GM15510 (cell line): ENCODE data around the gene TMEM63B.

Source experiments
- POLR2A ChIP-seq: IDR thresholded peaks from 3 replicates; pipeline ENCODE4 v1.6.1; 2011; ENCODE audit warnings: borderline replicate concordance; ENCODE audit not compliant: insufficient read length; ENCODE audit errors: extremely low read depth

The TMEM63B gene

DNA sequence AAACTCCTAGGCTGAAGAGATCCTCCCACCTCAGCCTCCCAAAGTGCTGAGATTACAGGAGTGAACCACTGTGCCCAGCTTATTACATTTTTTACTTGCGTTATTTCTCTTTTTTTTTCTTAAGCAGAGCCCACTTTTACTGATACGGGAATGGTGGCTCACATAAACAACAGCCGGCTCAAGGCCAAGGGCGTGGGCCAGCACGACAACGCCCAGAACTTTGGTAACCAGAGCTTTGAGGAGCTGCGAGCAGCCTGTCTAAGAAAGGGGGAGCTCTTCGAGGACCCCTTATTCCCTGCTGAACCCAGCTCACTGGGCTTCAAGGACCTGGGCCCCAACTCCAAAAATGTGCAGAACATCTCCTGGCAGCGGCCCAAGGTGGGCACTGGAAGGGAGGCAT, 41.8 kb downstream of the TMEM63B start:
- TF ChIP-seq POLR2A: no peak

DNA sequence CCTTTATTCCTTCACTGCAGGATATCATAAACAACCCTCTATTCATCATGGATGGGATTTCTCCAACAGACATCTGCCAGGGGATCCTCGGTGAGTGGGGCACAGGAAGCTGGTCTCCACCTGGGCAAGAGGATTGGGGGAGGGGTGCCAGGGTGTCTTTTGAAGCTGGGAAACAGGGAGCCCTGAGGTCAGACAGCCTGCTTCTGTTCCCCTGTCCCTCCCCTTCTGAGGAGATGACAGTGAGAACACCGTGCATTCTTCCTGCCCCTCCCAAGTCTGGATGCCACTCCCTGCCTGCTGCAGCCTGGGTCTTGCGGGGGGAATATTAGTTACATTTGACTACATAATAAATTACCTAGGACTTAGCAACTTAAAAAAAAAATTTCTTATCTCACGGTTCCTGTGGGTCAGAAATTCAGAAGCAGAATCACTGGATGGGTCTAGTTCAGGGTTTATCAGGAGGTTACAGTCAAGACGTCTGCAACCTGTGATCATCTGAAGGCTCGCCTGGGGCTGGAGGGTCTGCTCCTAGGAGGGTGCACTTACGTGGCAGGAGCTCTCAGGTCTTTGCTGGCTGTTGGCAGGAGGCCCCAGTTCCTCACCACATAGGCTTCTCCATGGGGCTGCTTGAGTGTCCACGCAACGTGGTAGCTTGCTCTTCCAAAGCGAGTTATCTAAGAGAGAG, 42.7 kb downstream of the TMEM63B start:
- TF ChIP-seq POLR2A: no peak

DNA sequence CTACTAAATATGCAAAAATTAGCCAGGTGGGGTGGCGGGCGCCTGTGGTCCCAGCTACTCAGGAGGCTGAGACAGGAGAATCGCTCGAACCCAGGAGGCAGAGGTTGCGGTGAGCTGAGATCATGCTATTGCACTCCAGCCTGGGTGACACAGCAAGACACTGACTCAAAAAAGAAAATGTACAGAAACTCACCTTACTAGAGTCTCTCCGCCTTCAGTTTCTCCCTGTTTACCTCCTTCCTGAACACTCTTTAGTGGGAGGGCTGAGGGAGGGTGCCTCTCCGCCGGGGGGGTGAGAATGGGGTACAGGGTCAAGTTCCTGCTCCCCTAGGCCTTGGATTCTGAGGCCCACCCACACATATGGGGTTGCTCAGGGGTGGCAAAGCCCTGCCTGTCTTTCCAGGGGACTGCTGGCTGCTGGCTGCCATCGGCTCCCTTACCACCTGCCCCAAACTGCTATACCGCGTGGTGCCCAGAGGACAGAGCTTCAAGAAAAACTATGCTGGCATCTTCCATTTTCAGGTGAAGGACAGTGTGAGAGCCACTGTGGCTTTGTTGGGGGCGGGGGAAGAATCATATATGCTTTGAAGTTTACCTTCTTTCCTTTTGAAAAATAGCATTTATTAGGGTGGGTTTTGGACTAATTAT, 44.7 kb downstream of the TMEM63B start:
- TF ChIP-seq POLR2A: no peak

DNA sequence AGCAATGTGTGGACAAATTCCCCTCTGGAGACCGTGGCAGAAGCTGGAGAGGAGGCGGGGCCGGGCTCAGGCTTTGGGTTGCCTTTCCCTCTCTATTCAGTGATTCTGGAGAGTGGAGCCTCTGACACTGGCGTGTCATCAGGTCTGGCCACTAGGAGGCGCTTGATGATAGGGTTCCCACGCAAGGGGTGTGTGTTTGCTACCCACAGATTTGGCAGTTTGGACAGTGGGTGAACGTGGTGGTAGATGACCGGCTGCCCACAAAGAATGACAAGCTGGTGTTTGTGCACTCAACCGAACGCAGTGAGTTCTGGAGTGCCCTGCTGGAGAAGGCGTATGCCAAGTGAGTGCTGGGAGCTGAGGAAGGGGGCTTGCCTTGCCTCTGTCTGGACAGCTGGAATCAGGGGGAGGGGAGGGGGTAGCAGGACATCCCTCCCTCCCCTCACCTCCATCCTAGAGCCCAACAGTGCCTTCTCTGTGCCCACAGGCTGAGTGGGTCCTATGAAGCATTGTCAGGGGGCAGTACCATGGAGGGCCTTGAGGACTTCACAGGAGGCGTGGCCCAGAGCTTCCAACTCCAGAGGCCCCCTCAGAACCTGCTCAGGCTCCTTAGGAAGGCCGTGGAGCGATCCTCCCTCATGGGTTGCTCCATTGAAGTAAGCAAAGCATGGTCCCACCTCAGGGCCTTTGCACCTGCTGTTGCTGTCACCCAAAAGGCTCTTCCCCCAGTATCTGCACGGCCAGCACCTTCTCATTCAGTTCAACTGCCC, 45.6 kb downstream of the TMEM63B start:
- TF ChIP-seq POLR2A: no peak

DNA sequence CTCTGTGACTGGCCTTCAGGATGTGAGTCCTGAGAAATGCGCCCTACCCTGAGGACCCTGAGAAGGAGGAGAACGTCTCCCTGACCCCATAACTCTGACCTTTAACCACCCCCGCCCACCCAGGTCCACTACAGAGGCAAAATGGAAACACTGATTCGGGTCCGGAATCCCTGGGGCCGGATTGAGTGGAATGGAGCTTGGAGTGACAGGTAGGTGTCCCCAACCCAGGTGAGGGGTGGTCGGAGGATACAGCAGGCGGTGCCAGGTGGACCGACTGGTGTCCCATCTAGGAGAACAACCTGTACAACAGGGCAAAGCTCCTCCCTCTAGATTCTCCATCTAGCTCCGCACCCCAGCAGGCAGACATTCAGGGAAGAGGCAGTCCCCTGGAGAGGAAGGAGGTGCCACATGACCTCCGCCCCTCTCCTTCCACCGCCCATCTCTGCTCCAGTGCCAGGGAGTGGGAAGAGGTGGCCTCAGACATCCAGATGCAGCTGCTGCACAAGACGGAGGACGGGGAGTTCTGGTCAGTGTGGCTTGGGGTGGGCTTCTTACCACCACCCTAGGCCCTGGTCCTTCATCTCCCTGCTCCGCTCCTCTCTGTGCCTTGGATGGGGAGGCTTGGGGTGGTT, 48.9 kb downstream of the TMEM63B start:
- no peak for TF ChIP-seq POLR2A

DNA sequence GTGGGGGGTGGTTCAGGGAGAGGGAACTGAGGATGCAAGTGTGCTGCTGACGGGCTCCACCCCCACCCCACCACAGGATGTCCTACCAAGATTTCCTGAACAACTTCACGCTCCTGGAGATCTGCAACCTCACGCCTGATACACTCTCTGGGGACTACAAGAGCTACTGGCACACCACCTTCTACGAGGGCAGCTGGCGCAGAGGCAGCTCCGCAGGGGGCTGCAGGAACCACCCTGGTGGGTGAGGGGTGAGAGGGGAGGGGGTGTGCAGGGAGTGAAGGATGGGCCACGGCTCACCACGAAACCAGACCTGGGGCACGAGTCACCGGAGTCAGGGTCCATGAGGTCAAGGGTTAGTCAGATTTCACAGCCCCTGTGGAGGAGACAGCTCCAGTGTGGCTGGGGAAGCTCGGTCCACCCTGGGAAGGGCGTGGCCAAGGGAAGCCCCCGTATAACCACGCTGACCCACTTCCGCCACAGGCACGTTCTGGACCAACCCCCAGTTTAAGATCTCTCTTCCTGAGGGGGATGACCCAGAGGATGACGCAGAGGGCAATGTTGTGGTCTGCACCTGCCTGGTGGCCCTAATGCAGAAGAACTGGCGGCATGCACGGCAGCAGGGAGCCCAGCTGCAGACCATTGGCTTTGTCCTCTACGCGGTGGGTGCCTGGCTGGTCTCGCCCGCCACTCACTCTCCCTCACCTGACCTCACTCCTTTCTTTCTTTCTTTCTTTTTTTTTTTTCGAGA, 49.6 kb downstream of the TMEM63B start:
- no peak for TF ChIP-seq POLR2A

DNA sequence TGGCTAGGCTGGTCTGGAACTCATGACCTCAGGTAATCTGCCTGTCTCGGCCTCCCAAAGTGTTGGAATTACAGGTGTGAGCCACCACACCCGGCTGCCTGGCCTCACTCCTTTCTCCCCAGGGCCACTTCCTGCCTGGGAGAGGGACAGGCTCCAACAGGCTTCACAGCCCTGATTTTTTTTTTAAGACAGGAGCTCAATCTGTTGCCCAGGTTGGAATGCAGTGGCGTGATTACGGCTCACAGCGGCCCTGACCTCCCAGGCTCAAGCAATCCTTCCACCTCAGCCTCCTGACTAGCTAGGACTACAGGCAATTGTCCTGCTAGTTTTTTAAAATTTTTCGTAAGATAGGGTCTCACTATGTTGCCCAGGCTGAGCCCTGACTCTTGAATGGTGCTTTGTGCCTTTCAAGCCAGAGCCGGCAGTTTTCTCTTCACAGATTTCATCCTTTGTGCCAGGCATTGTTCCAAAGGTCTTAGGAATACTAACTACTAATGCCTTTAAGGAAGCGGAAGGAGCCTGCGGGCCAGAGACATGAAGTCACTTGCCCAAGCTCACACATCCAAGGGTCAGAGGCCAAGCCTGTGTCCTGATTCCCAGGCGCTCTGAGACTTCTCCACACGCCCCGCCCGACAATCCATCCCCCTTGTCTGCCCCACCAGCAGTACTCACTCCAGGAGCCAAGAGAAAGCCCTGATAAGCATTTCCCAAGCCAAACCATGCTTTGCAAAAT, 50.5 kb downstream of the TMEM63B start:
- no peak for TF ChIP-seq POLR2A

DNA sequence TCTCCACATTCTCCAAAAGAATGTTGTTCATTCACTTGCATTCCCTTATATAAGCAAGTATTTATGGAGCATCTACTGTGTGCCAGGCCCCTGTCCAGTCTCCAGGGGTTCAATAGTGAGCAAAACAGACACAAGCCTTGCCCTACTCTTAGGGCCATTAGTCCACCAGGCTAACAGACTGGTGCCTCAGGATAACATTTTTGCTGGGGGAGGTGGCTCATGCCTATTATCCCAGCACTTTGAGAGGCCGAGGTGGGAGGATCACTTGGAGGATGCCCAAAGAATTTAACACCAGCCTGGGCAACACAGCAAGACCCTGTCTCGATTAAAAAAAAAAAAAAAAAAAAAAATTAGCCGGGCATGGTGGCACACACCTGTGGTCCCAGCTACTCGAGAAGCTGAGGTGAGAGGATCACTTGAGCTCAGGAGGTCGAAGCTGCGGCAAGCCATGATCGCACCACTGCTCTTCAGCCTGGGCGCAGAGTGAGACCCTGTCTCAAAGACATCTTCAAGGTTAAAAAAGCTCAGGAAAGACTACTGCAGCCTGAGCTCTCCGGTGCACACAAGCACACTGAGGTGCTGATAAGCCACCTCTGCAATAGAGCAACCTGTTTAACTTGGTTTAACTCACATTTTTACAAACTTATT, 51.2 kb downstream of the TMEM63B start:
- no peak for TF ChIP-seq POLR2A

DNA sequence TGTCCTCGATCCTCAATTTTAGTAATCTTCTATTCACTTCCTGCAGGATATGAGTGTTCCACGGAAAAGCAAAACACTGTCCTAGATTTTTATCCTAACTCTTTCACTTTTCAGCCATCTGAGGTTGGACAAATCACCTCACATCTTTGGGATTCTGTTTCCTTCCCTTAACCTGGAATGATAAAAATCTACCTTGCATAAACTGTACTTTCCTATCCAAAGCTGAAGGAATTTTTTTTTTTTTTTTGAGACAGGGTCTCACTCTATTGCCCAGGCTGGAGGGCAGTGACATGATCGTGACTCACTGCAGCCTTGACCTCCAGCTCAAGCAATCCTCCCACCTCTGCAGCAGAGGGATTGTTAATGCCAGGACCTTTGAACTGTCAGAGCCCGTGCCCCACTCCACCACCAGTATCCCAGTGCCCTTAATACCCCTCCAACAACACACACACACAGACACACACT, 51.8 kb downstream of the TMEM63B start:
- TF ChIP-seq POLR2A: no peak

DNA sequence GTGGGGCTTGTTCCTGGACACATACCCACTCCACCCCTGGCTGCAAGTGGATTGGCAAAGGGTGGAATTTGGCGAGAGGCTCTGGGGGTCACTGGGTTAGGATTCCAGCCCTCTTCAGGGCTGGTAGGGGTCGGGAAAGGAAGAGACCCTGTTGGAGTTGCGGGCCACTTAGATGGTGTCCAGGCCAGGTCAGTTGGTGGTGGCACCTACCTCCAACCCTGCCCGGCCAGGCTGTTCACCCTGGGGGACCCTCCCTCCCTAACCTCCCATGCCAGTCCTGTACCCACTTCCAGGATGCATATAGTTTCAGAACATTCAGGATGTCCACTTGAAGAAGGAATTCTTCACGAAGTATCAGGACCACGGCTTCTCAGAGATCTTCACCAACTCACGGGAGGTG, 52.3 kb downstream of the TMEM63B start:
- TF ChIP-seq POLR2A: no peak

DNA sequence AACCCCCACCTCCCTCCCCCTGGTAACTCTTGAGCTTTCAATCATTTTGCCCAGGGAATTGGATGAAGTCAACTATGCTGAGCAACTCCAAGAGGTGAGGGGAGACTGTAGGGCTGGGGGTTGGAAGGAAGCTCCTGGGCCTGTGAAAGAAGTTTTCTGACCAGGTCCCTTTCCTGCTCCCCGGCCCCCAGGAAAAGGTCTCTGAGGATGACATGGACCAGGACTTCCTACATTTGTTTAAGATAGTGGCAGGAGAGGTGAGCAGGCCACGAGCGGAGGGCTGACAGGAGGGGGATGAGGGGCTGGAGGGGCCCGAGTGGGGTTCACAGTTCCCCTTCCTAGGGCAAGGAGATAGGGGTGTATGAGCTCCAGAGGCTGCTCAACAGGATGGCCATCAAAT, 53.1 kb downstream of the TMEM63B start:
- TF ChIP-seq POLR2A: no peak

DNA sequence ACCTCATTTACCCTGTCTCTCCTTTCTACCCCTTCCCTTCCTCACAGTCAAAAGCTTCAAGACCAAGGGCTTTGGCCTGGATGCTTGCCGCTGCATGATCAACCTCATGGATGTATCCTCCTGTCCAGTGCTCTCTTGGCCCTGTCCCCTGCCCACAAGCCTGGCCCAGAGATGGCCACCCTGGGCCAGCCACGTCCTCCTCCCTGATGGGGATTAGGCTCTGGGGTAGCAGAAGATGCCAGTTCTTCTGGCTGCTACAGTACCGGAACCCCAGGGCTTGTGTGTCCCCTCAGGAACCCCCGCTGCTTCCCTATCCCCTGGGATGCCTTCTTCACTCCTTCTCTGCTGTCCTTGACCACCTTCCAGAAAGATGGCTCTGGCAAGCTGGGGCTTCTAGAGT, 53.5 kb downstream of the TMEM63B start:
- TF ChIP-seq POLR2A: no peak

DNA sequence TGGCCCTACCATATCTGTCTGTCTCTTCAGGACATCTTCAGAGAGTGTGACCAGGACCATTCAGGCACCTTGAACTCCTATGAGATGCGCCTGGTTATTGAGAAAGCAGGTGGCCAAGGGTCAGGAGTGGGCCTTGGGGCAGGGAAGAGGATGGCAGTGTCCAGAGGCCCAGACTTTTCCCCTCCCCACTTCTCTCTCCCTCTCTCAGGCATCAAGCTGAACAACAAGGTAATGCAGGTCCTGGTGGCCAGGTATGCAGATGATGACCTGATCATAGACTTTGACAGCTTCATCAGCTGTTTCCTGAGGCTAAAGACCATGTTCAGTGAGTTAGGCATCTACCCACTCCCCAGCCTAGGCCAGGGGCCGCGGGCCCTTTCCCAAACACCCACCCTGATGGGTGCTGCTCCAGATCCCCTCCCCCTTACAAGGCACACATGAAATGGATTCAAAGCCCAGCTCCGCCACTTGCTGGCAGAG, 55.6 kb downstream of the TMEM63B start:
- no peak for TF ChIP-seq POLR2A

DNA sequence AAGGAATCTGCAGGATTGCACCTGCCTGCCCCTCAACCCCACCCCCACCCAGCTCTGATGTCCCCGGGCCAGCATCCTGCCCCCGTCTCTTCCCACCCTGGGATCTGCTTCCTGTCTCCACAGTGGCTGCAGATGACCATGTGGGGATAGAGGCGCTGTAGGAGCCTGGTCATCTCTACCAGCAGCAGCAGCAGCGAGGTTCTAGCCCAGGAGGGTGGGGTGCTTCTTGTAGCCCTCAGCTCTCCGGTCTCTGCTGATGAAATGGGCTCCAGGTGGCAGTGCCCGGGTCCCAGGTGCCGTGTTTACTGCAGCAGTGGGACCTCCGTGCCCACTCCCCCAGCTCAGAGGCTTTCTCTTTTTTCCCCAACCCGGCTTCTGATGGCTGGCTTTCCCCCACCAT, 56.4 kb downstream of the TMEM63B start:
- no peak for TF ChIP-seq POLR2A
